H1 (cell line): ENCODE results near the gene ISLR2. TPM values are rescaled to one million over a fixed set of nuclear protein-coding genes. Genes with fewer than 3 reads are reported as not detected.

Experiments
- CTCF ChIA-PET: fragments of 300-600 bp; sonication (Branson Sonifier 250); formaldehyde crosslinking; loops from one replicate; lab custom pipeline; 2021; ENCODE audit not compliant: partially characterized antibody; lab: Charles Lee
- POLR2A ChIA-PET: fragments of 300-600 bp; sonication (Branson Sonifier 250); formaldehyde crosslinking; loops from one replicate; lab custom pipeline; 2021; ENCODE audit warnings: inconsistent platforms; ENCODE audit not compliant: partially characterized antibody; lab: Charles Lee
- DNase-seq, 2 experiments: peaks; one replicate each; pipeline versions ENCODE4 v3.0.0 to v3.0.0-alpha.2; 2010 to 2022; ENCODE audit warnings: low spot score in 2 of 2, low read depth in 1 of 2, mixed read lengths in 1 of 2
- FAIRE-seq: peaks from 2 replicates; lab custom pipeline; 2011; peaks lifted over from hg19 to GRCh38; lab: Jason Lieb, UNC
- H2AFZ ChIP-seq: 2 replicates; pipeline ENCODE4 v1.8.1; 2012; ENCODE audit warnings: low read length, inconsistent platforms
- H2AK5ac ChIP-seq: 2 replicates; pipeline ENCODE4 v1.6.1; 2013; ENCODE audit warnings: low read depth, low read length
- H2BK120ac ChIP-seq: replicated peaks from 2 replicates; pipeline ENCODE3; 2013; ENCODE audit warnings: low read depth, low read length, inconsistent platforms
- H2BK12ac ChIP-seq: 2 replicates; pipeline ENCODE4 v1.6.1; 2013; ENCODE audit warnings: low read depth, low read length
- H2BK15ac ChIP-seq: 2 replicates; pipeline ENCODE4 v1.6.1; 2013; ENCODE audit warnings: low read length
- H2BK20ac ChIP-seq: 2 replicates; pipeline ENCODE4 v1.6.1; 2013; ENCODE audit warnings: low read length
- H2BK5ac ChIP-seq: 2 replicates; pipeline ENCODE4 v1.6.1; 2013; ENCODE audit warnings: low read depth, low read length
- H3K14ac ChIP-seq: 2 replicates; pipeline ENCODE4 v1.6.1; 2013; ENCODE audit warnings: inconsistent platforms; ENCODE audit not compliant: insufficient read length
- H3K18ac ChIP-seq: 2 replicates; pipeline ENCODE4 v1.6.1; 2013; ENCODE audit warnings: low read length; ENCODE audit errors: extremely low read depth
- H3K23ac ChIP-seq: 2 replicates; pipeline ENCODE4 v1.6.1; 2013; ENCODE audit warnings: inconsistent platforms; ENCODE audit not compliant: insufficient read length
- H3K23me2 ChIP-seq: 2 replicates; pipeline ENCODE4 v1.6.1; 2013; ENCODE audit warnings: low read depth, low read length
- H3K27ac ChIP-seq: 2 replicates; pipeline ENCODE4 v1.6.1; 2011; ENCODE audit warnings: low read depth, low read length, inconsistent platforms
- H3K27me3 ChIP-seq, 4 experiments: replicated peaks in 1 of 4; 1 replicate in 1 of 4; 2 replicates in 3 of 4; pipeline versions ENCODE4 v1.6.1 to v1.8.1; 2011 to 2013; ENCODE audit warnings: low read length in 3 of 4, mild to moderate bottlenecking in 3 of 4, inconsistent platforms in 2 of 4, mixed read lengths in 2 of 4, moderate library complexity in 1 of 4; ENCODE audit not compliant: control insufficient read depth in 3 of 4, insufficient read depth in 3 of 4; ENCODE audit errors: extremely low read depth in 1 of 4
- H3K36me3 ChIP-seq, 4 experiments: 2 replicates each; pipeline versions ENCODE4 v1.6.1 to v1.8.1; 2011 to 2013; ENCODE audit warnings: mild to moderate bottlenecking in 4 of 4, low read length in 3 of 4, moderate library complexity in 2 of 4, control low read depth in 1 of 4, inconsistent platforms in 1 of 4; ENCODE audit not compliant: insufficient read depth in 4 of 4, control insufficient read depth in 2 of 4
- H3K4ac ChIP-seq: replicated peaks from 2 replicates; pipeline ENCODE3; 2013; ENCODE audit warnings: low read length, low read depth, mixed read lengths, inconsistent platforms; ENCODE audit not compliant: insufficient read length
- H3K4me1 ChIP-seq, 4 experiments: replicated peaks in 1 of 4; 1 replicate in 1 of 4; 2 replicates in 3 of 4; pipeline versions ENCODE4 v1.6.1 to v1.8.1; 2011 to 2013; ENCODE audit warnings: low read length in 3 of 4, inconsistent platforms in 2 of 4, mixed read lengths in 1 of 4; ENCODE audit not compliant: insufficient read depth in 4 of 4, control insufficient read depth in 3 of 4
- H3K4me2 ChIP-seq, 2 experiments: 2 replicates each; pipeline versions ENCODE4 v1.6.1 to v1.8.1; 2011 to 2013; ENCODE audit warnings: low read depth in 2 of 2, low read length in 2 of 2, control low read depth in 1 of 2, inconsistent platforms in 1 of 2, mild to moderate bottlenecking in 1 of 2; ENCODE audit not compliant: insufficient read depth in 1 of 2
- H3K4me3 ChIP-seq, 4 experiments: fragments of 200-600, 300-600 bp in 1 of 4; sonication (generic), shearing (Covaris generic), sonication (Bioruptor Twin) in 1 of 4; 2 replicates each; pipeline versions ENCODE4 v1.5.1 to v1.8.1; 2011 to 2016; ENCODE audit warnings: low read length in 4 of 4, low read depth in 3 of 4, control low read depth in 2 of 4, inconsistent platforms in 2 of 4, mild to moderate bottlenecking in 2 of 4, mixed read lengths in 1 of 4, moderate library complexity in 1 of 4; ENCODE audit not compliant: insufficient read depth in 2 of 4; ENCODE audit errors: extremely low read depth in 1 of 4
- H3K56ac ChIP-seq: replicated peaks from 2 replicates; pipeline ENCODE3; 2013; ENCODE audit warnings: low read depth, mild to moderate bottlenecking, mixed read lengths, low read length, inconsistent platforms; ENCODE audit not compliant: insufficient read length
- H3K79me1 ChIP-seq: 2 replicates; pipeline ENCODE4 v1.6.1; 2013; ENCODE audit warnings: low read depth, low read length, control low read depth
- H3K79me2 ChIP-seq, 2 experiments: 2 replicates each; pipeline versions ENCODE4 v1.6.1 to v1.8.1; 2012 to 2013; ENCODE audit warnings: low read length in 2 of 2, mild to moderate bottlenecking in 2 of 2, inconsistent platforms in 1 of 2; ENCODE audit not compliant: insufficient read depth in 2 of 2, control insufficient read depth in 1 of 2
- H3K9ac ChIP-seq, 4 experiments: replicated peaks in 1 of 4; 1 replicate in 1 of 4; 2 replicates in 3 of 4; pipeline versions ENCODE4 v1.6.1 to v1.8.1; 2011 to 2013; ENCODE audit warnings: low read depth in 3 of 4, low read length in 3 of 4, control low read depth in 2 of 4, mild to moderate bottlenecking in 2 of 4, moderate library complexity in 2 of 4, inconsistent platforms in 1 of 4; ENCODE audit errors: extremely low read depth in 1 of 4
- H3K9me3 ChIP-seq, 2 experiments: 2 replicates each; pipeline versions ENCODE4 v1.6.1 to v1.8.1; 2012 to 2013; ENCODE audit warnings: mild to moderate bottlenecking in 2 of 2, moderate library complexity in 2 of 2, control low read depth in 1 of 2, inconsistent platforms in 1 of 2, low read depth in 1 of 2, low read length in 1 of 2, mixed read lengths in 1 of 2; ENCODE audit not compliant: insufficient read depth in 2 of 2
- H4K20me1 ChIP-seq, 2 experiments: replicated peaks in 1 of 2; 2 replicates each; pipeline versions ENCODE3 to v1.8.1; 2011 to 2013; ENCODE audit warnings: inconsistent platforms in 2 of 2, low read length in 2 of 2, mild to moderate bottlenecking in 1 of 2; ENCODE audit not compliant: insufficient read depth in 2 of 2, control insufficient read depth in 1 of 2
- H4K5ac ChIP-seq: 2 replicates; pipeline ENCODE4 v1.6.1; 2013; ENCODE audit warnings: low read length, low read depth, mixed read lengths, inconsistent platforms; ENCODE audit not compliant: insufficient read length
- H4K8ac ChIP-seq: 2 replicates; pipeline ENCODE4 v1.8.0; 2013; ENCODE audit warnings: mild to moderate bottlenecking, moderate library complexity, low read length, inconsistent platforms; ENCODE audit not compliant: insufficient read depth; ENCODE audit errors: extremely low read depth
- H4K91ac ChIP-seq: replicated peaks from 2 replicates; pipeline ENCODE3; 2013; ENCODE audit warnings: low read length, mixed read lengths, inconsistent platforms; ENCODE audit not compliant: insufficient read length
- BACH1 ChIP-seq: IDR thresholded peaks from 2 replicates; pipeline ENCODE4 v1.6.1; 2012; ENCODE audit warnings: low read length, improper control_type of control experiment
- CREB1 ChIP-seq: IDR thresholded peaks from 2 replicates; pipeline ENCODE4 v1.6.1; 2012; ENCODE audit warnings: inconsistent platforms
- HDAC2 ChIP-seq, 2 experiments: fragments of 300-600 bp in 1 of 2; sonication (generic) in 1 of 2; IDR thresholded peaks; 2 replicates each; pipeline ENCODE4 v1.6.1; 2011 to 2012; ENCODE audit warnings: low read depth in 2 of 2, low read length in 2 of 2, mild to moderate bottlenecking in 2 of 2, moderate library complexity in 2 of 2, borderline replicate concordance in 1 of 2, inconsistent platforms in 1 of 2
- SIRT6 ChIP-seq: IDR thresholded peaks from one replicate; pipeline ENCODE4 v1.7.1; 2012; ENCODE audit warnings: low read length, inconsistent platforms
- SRF ChIP-seq: IDR thresholded peaks from 2 replicates; pipeline ENCODE4 v1.6.1; 2011; ENCODE audit warnings: mild to moderate bottlenecking, low read depth, low read length, moderate library complexity
- TAF7 ChIP-seq: optimal IDR thresholded peaks from 2 replicates; pipeline ENCODE3; 2011; ENCODE audit warnings: low read depth, mild to moderate bottlenecking, inconsistent platforms, low read length, moderate library complexity, borderline replicate concordance
- TBP ChIP-seq: IDR thresholded peaks from 2 replicates; pipeline ENCODE4 v1.6.1; 2011; ENCODE audit warnings: low read depth, low read length, improper control_type of control experiment
- WGBS, 2 experiments: shearing (Covaris generic) in 1 of 2; methylation state at CpG; one replicate each; pipeline versions ENCODE4 v1.1.6 to v1.1.7; 2013 to 2015; ENCODE audit warnings: low lambda C conversion rate in 2 of 2, mixed read lengths in 2 of 2, inconsistent platforms in 1 of 2, low coverage in 1 of 2, missing lambda C conversion rate in 1 of 2; ENCODE audit not compliant: insufficient replicate concordance in 2 of 2, insufficient coverage in 1 of 2, insufficient read length in 1 of 2; ENCODE audit errors: extremely low coverage in 1 of 2, missing lambda C conversion rate in 1 of 2; 5-methylcytosine and 5-hydroxymethylcytosine counted together
- polyA plus RNA-seq, 7 experiments: library from polyadenylated mRNA; depleted of rRNA in 3 of 7; stranded (reverse) in 5 of 7; unstranded in 2 of 7; fragments of >200 nt in 5 of 7; fragments of 200-250 nt in 2 of 7; gene quantifications; 1 replicate in 5 of 7; 2 replicates in 1 of 7; 4 replicates in 1 of 7; pipeline versions ENCODE4 v1.2.1 to v1.2.3, GENCODE V29; 2011 to 2013; ENCODE audit warnings: missing spikeins in 2 of 7, mixed read lengths in 2 of 7
- total RNA-seq: library from RNA; stranded (reverse); fragmentation: NEBNext Ultra II Directional; extraction: Animal tissue kit (Norgen Biotek cat#: 25700); gene quantifications from 2 replicates; pipeline ENCODE4 v1.2.1, GENCODE V29; 2021
- TF ChIP-seq, protein P1 (sequence below), 3 experiments: IDR thresholded peaks; 1 replicate in 2 of 3; 2 replicates in 1 of 3; pipeline versions ENCODE4 v1.5.1 to v1.6.1; 2011; ENCODE audit warnings: low read length in 3 of 3, mild to moderate bottlenecking in 3 of 3, inconsistent platforms in 2 of 3, low read depth in 1 of 3, moderate library complexity in 1 of 3; ENCODE audit not compliant: insufficient read depth in 1 of 3; ENCODE audit errors: control extremely low read depth in 1 of 3

The ISLR2 gene
- total and polyA plus RNA-seq, 2 of the 8 experiments (the other 6 are each of a cell fraction or from before 2014, with no cell fraction given): 0.47 to 0.58 TPM

- Histone ChIP-seq H3K79me2 (no peaks in the 10 kb centered on the region), H4K20me1 (peaks cover 7 to 13% of the 10 kb centered on the region in 2 experiments), H3K9ac (no peak overlapping the region; a peak in 2 of 7 replicates), H3K14ac (no peak overlapping the region), H3K36me3 (peaks cover 0 to 6% (median 0%) of the 10 kb centered on the region in 4 experiments; a peak in 1 of 8 replicates), H3K18ac (peak overlapping the region; percentile 87), H2AFZ (no peak overlapping the region; the same call in 1 of the 2 replicates), H3K23me2 (peaks cover 34% of the 10 kb centered on the region; the same call in 1 of the 2 replicates), H3K4ac (no peak overlapping the region), H2BK120ac (no peak overlapping the region), H3K56ac (no peak overlapping the region), H4K91ac (no peak overlapping the region), H3K9me3 (peaks cover 0 to 8% of the 10 kb centered on the region in 2 experiments; a peak in 1 of 4 replicates), H3K27me3 (peaks cover 79 to 96% (median 93%) of the 10 kb centered on the region in 4 experiments), H3K4me3 (peak overlapping the region; percentile 3 to 62 (median 28); a peak in 5 of 8 replicates), H3K4me2 (peak overlapping the region; percentile 81 to 83), H2AK5ac (no peak overlapping the region; the same call in 1 of the 2 replicates), H2BK5ac (peak overlapping the region; percentile 52; the same call in 1 of the 2 replicates), H4K8ac (no peak overlapping the region; the same call in 1 of the 2 replicates), H3K27ac (no peak overlapping the region), H3K23ac (no peak overlapping the region), H4K5ac (no peak overlapping the region), H2BK20ac (peak overlapping the region; percentile 62; the same call in 1 of the 2 replicates), H2BK15ac (no peak overlapping the region), H3K79me1 (no peaks in the 10 kb centered on the region; the same call in 1 of the 2 replicates), H3K4me1 (peaks cover 0 to 71% (median 61%) of the 10 kb centered on the region in 4 experiments; a peak in 6 of 7 replicates), H2BK12ac (peak overlapping the region; percentile 92; the same call in 1 of the 2 replicates)
- CTCF ChIA-PET: interaction anchor here (0.7 to 3.9 kb wide), 34 partner anchors 8 to 206 kb away, joined by 3 to 24 read pairs (median 4); partner anchors contain the start of gene STRA6
- POLR2A ChIA-PET: interaction anchor here (0.9 to 1.5 kb wide), 9 partner anchors 12 to 178 kb away, joined by 3 to 7 read pairs (median 3); partner anchors contain the start of genes ISLR and STRA6
- DNase-seq (peak in 1 of 2 experiments; percentile 69), FAIRE-seq (no peak)
- WGBS, 2 experiments: 5% methylated on average over 54 of the region's 71 CpGs; no CpG with 5 or more reads in 1 of the 2 experiments
- no peak for TF ChIP-seq TAF7
- TF ChIP-seq SIRT6: no peak
- TF ChIP-seq, protein P1, sequence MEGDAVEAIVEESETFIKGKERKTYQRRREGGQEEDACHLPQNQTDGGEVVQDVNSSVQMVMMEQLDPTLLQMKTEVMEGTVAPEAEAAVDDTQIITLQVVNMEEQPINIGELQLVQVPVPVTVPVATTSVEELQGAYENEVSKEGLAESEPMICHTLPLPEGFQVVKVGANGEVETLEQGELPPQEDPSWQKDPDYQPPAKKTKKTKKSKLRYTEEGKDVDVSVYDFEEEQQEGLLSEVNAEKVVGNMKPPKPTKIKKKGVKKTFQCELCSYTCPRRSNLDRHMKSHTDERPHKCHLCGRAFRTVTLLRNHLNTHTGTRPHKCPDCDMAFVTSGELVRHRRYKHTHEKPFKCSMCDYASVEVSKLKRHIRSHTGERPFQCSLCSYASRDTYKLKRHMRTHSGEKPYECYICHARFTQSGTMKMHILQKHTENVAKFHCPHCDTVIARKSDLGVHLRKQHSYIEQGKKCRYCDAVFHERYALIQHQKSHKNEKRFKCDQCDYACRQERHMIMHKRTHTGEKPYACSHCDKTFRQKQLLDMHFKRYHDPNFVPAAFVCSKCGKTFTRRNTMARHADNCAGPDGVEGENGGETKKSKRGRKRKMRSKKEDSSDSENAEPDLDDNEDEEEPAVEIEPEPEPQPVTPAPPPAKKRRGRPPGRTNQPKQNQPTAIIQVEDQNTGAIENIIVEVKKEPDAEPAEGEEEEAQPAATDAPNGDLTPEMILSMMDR (IDR thresholded peaks at IDR 0.05; ENCODE audit: control extremely low read depth in 1 of 3, insufficient read depth in 1 of 3, low read depth in 1 of 3, low read length in 3 of 3): no peak
- TF ChIP-seq CREB1: 0 out of 2 replicates have a peak, but pooled peaks have one; percentile 17
- TF ChIP-seq BACH1: no peak
- no peak for TF ChIP-seq SRF
- TF ChIP-seq HDAC2 (IDR thresholded peaks at IDR 0.05; ENCODE audit: borderline replicate concordance in 1 of 2, low read depth in 2 of 2, low read length in 2 of 2): no peak
- no peak for TF ChIP-seq TBP
Observed at GRCh38 chr15:74133694-74134386, 3.5 kb downstream of the ISLR2 start.
